H9 (cell line): ENCODE data around the gene C2orf68. TPM values are rescaled to one million over a fixed set of nuclear protein-coding genes. Genes with fewer than 3 reads are reported as not detected.

Experiments used
- DNase-seq: peaks from one replicate; pipeline ENCODE4 v3.0.0-alpha.2; 2017
- H2AFZ ChIP-seq: one replicate; pipeline ENCODE4 v1.6.1; 2013; ENCODE audit warnings: mild to moderate bottlenecking, low read length, control low read depth, moderate library complexity
- H2AK5ac ChIP-seq: 2 replicates; pipeline ENCODE4 v1.6.1; 2013; ENCODE audit warnings: low read length, control low read depth, mixed read lengths; ENCODE audit not compliant: insufficient read length
- H2BK120ac ChIP-seq: one replicate; pipeline ENCODE4 v1.6.1; 2013; ENCODE audit warnings: low read depth, mild to moderate bottlenecking, low read length, control low read depth, inconsistent platforms; ENCODE audit not compliant: poor library complexity, severe bottlenecking
- H2BK12ac ChIP-seq: 2 replicates; pipeline ENCODE4 v1.6.1; 2013; ENCODE audit warnings: low read length, control low read depth, mixed read lengths, low read depth; ENCODE audit not compliant: insufficient read length
- H2BK15ac ChIP-seq: 2 replicates; pipeline ENCODE4 v1.6.1; 2013; ENCODE audit warnings: low read depth, low read length, control low read depth
- H2BK20ac ChIP-seq: one replicate; pipeline ENCODE4 v1.6.1; 2013; ENCODE audit warnings: low read depth, mild to moderate bottlenecking, low read length, control low read depth, inconsistent platforms; ENCODE audit not compliant: poor library complexity, severe bottlenecking
- H2BK5ac ChIP-seq: 2 replicates; pipeline ENCODE4 v1.6.1; 2013; ENCODE audit warnings: low read length, control low read depth, mixed read lengths; ENCODE audit not compliant: insufficient read length
- H3K14ac ChIP-seq: 2 replicates; pipeline ENCODE4 v1.6.1; 2013; ENCODE audit warnings: low read length, control low read depth; ENCODE audit not compliant: insufficient read depth
- H3K18ac ChIP-seq: 2 replicates; pipeline ENCODE4 v1.6.1; 2013; ENCODE audit warnings: low read depth, mild to moderate bottlenecking, mixed read lengths, low read length, control low read depth; ENCODE audit not compliant: insufficient read length
- H3K23ac ChIP-seq: 2 replicates; pipeline ENCODE4 v1.6.1; 2013; ENCODE audit warnings: low read length, control low read depth, mixed read lengths, low read depth; ENCODE audit not compliant: insufficient read length
- H3K23me2 ChIP-seq: 2 replicates; pipeline ENCODE4 v1.6.1; 2013; ENCODE audit warnings: low read depth, mild to moderate bottlenecking, mixed read lengths, low read length, control low read depth; ENCODE audit not compliant: insufficient read length, poor library complexity, severe bottlenecking
- H3K27ac ChIP-seq: 2 replicates; pipeline ENCODE4 v1.5.1; 2013; ENCODE audit warnings: low read length, control low read depth, mixed read lengths, low read depth; ENCODE audit not compliant: insufficient read length
- H3K27me3 ChIP-seq: 2 replicates; pipeline ENCODE4 v1.6.1; 2013; ENCODE audit warnings: low read length, control low read depth, inconsistent platforms; ENCODE audit not compliant: insufficient read depth
- H3K4ac ChIP-seq: 2 replicates; pipeline ENCODE4 v1.6.1; 2013; ENCODE audit warnings: low read depth, mild to moderate bottlenecking, control low read depth, inconsistent platforms, low read length, moderate library complexity
- H3K4me1 ChIP-seq: 2 replicates; pipeline ENCODE4 v1.6.1; 2013; ENCODE audit warnings: low read length, control low read depth, inconsistent platforms; ENCODE audit not compliant: insufficient read depth
- H3K4me2 ChIP-seq: 2 replicates; pipeline ENCODE4 v1.6.1; 2013; ENCODE audit warnings: low read length, control low read depth, mixed read lengths; ENCODE audit not compliant: insufficient read length, insufficient read depth
- H3K56ac ChIP-seq: 2 replicates; pipeline ENCODE4 v1.6.1; 2013; ENCODE audit warnings: low read depth, mild to moderate bottlenecking, mixed read lengths, low read length, control low read depth; ENCODE audit not compliant: insufficient read length
- H3K79me1 ChIP-seq: 2 replicates; pipeline ENCODE4 v1.6.1; 2013; ENCODE audit warnings: low read depth, mild to moderate bottlenecking, moderate library complexity, low read length, control low read depth, inconsistent platforms; ENCODE audit not compliant: insufficient read depth, poor library complexity, severe bottlenecking
- H3K79me2 ChIP-seq: 2 replicates; pipeline ENCODE4 v1.6.1; 2013; ENCODE audit warnings: low read length, control low read depth, inconsistent platforms; ENCODE audit not compliant: insufficient read depth
- H3K9ac ChIP-seq: 2 replicates; pipeline ENCODE4 v1.6.1; 2013; ENCODE audit warnings: low read length, control low read depth, mixed read lengths; ENCODE audit not compliant: insufficient read length; ENCODE audit errors: extremely low read depth
- H3K9me3 ChIP-seq: one replicate; pipeline ENCODE4 v1.6.1; 2013; ENCODE audit warnings: low read depth, low read length, inconsistent platforms; ENCODE audit not compliant: control insufficient read depth
- H3T11ph ChIP-seq: one replicate; pipeline ENCODE4 v1.6.1; 2013; ENCODE audit warnings: mild to moderate bottlenecking, low read length, control low read depth, inconsistent platforms
- H4K20me1 ChIP-seq: one replicate; pipeline ENCODE4 v1.6.1; 2013; ENCODE audit not compliant: control insufficient read depth, insufficient read length, insufficient read depth
- H4K5ac ChIP-seq: 2 replicates; pipeline ENCODE4 v1.6.1; 2013; ENCODE audit warnings: low read depth, mild to moderate bottlenecking, mixed read lengths, low read length, control low read depth; ENCODE audit not compliant: insufficient read length
- H4K8ac ChIP-seq: replicated peaks from 2 replicates; pipeline ENCODE4 v1.6.1; 2013; ENCODE audit warnings: low read length, control low read depth, mixed read lengths, low read depth; ENCODE audit not compliant: insufficient read length
- H4K91ac ChIP-seq: 2 replicates; pipeline ENCODE4 v1.6.1; 2013; ENCODE audit warnings: low read depth, mild to moderate bottlenecking, moderate library complexity, mixed read lengths, low read length, control low read depth; ENCODE audit not compliant: insufficient read length
- H3K27ac Mint-ChIP-seq, 3 experiments: 2 replicates in 2 of 3; 3 replicates in 1 of 3; pipeline ENCODE4 v1.8.0; 2020 to 2021; ENCODE audit warnings: mixed read lengths in 3 of 3, mild to moderate bottlenecking in 1 of 3, moderate library complexity in 1 of 3
- H3K27me3 Mint-ChIP-seq: 2 replicates; pipeline ENCODE4 v1.8.0; 2021; ENCODE audit warnings: low read depth, mild to moderate bottlenecking, moderate library complexity, mixed read lengths
- H3K36me3 Mint-ChIP-seq, 3 experiments: 2 replicates in 2 of 3; 3 replicates in 1 of 3; pipeline ENCODE4 v1.8.0; 2020 to 2021; ENCODE audit warnings: low read depth in 3 of 3, mixed read lengths in 3 of 3; ENCODE audit not compliant: insufficient read depth in 1 of 3
- H3K4me1 Mint-ChIP-seq, 2 experiments: 2 replicates each; pipeline ENCODE4 v1.8.0; 2020; ENCODE audit warnings: mixed read lengths in 2 of 2
- H3K4me3 Mint-ChIP-seq, 2 experiments: 2 replicates in 1 of 2; 3 replicates in 1 of 2; pipeline ENCODE4 v1.8.0; 2020 to 2021; ENCODE audit warnings: mild to moderate bottlenecking in 2 of 2, mixed read lengths in 2 of 2, moderate library complexity in 1 of 2
- H3K9me3 Mint-ChIP-seq, 2 experiments: 2 replicates in 1 of 2; 3 replicates in 1 of 2; pipeline ENCODE4 v1.8.0; 2020; ENCODE audit warnings: mild to moderate bottlenecking in 2 of 2, mixed read lengths in 2 of 2, moderate library complexity in 1 of 2
- WGBS: extraction: QIAGEN DNeasy Blood & Tissue Kit; methylation state at CpG from one replicate; pipeline ENCODE4 v1.1.7; 2013; ENCODE audit warnings: missing lambda C conversion rate, low lambda C conversion rate, mixed read lengths; ENCODE audit not compliant: insufficient read length; ENCODE audit errors: extremely low coverage; 5-methylcytosine and 5-hydroxymethylcytosine counted together
- total RNA-seq: library from RNA; stranded (reverse); gene quantifications from 2 replicates; pipeline ENCODE4 v1.2.1, GENCODE V29; 2021
- TF ChIP-seq, protein P1 (sequence below): fragments of 200-600 bp; sonication (generic); conservative IDR thresholded peaks from 3 replicates; pipeline ENCODE4 v1.8.0; 2021; ENCODE audit warnings: antibody characterized with exemption, mild to moderate bottlenecking

The C2orf68 gene
- total RNA-seq, 1 experiment from 2014 or later, result 39.6 TPM

DNA sequence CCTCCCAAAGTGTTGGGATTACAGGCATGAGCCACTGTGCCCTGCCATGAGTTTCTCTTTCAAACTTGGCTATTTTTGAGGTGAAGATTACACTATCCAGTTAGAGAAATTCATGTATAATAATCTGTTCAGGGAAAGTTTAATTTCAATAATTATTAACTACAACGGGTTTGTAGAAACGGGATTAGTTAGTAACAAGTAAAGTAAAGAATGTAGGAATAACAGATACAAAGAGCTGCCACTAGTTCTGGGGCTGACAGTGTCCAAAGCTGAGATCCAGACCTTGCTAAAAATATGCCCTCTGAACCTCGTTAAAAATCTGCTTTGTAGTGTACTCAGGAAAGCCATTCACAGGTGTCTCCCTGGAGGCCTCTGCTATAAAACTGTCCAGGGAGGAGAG lies 39.2 kb upstream of the C2orf68 start:
- no peak overlapping the region for H4K8ac ChIP-seq
- no peak overlapping the region for H2AFZ ChIP-seq
- no peaks in the 10 kb centered on the region for H4K20me1 ChIP-seq
- H3K27me3 Mint-ChIP-seq, result no peaks in the 10 kb centered on the region; the same call in 1 of the 2 replicates
- H3K27ac Mint-ChIP-seq, result no peak overlapping the region; a peak in 1 of 7 replicates
- H2BK5ac ChIP-seq, result no peak overlapping the region
- no peak overlapping the region for H3K14ac ChIP-seq
- H3T11ph ChIP-seq, result no peak overlapping the region
- H2BK12ac ChIP-seq, result no peak overlapping the region
- no peak overlapping the region for H4K91ac ChIP-seq
- no peak overlapping the region for H2BK15ac ChIP-seq
- no peaks in the 10 kb centered on the region for H3K79me1 ChIP-seq
- H3K4me2 ChIP-seq, result no peak overlapping the region
- WGBS, result no CpG with 5 or more reads among the region's 3 CpGs
- no peak overlapping the region for H3K23ac ChIP-seq
- H3K79me2 ChIP-seq, result no peaks in the 10 kb centered on the region
- no peak overlapping the region for H3K4me3 Mint-ChIP-seq
- H3K56ac ChIP-seq, result no peak overlapping the region
- no peaks in the 10 kb centered on the region for H3K9me3 Mint-ChIP-seq
- DNase-seq, result no peak
- H3K18ac ChIP-seq, result no peak overlapping the region
- no peaks in the 10 kb centered on the region for H3K9me3 ChIP-seq
- no peak overlapping the region for H3K27ac ChIP-seq
- no peak overlapping the region for H2BK120ac ChIP-seq
- H3K9ac ChIP-seq, result no peak overlapping the region
- H4K5ac ChIP-seq, result no peak overlapping the region
- H3K4ac ChIP-seq, result no peak overlapping the region
- peaks cover 4% of the 10 kb centered on the region in 2 experiments; a peak in 2 of 4 replicates for H3K4me1 Mint-ChIP-seq
- no peak overlapping the region for H2BK20ac ChIP-seq
- H3K4me1 ChIP-seq, result no peaks in the 10 kb centered on the region
- no peak overlapping the region for H2AK5ac ChIP-seq
- no peaks in the 10 kb centered on the region for H3K27me3 ChIP-seq
- H3K23me2 ChIP-seq, result no peaks in the 10 kb centered on the region
- TF ChIP-seq, protein P1, sequence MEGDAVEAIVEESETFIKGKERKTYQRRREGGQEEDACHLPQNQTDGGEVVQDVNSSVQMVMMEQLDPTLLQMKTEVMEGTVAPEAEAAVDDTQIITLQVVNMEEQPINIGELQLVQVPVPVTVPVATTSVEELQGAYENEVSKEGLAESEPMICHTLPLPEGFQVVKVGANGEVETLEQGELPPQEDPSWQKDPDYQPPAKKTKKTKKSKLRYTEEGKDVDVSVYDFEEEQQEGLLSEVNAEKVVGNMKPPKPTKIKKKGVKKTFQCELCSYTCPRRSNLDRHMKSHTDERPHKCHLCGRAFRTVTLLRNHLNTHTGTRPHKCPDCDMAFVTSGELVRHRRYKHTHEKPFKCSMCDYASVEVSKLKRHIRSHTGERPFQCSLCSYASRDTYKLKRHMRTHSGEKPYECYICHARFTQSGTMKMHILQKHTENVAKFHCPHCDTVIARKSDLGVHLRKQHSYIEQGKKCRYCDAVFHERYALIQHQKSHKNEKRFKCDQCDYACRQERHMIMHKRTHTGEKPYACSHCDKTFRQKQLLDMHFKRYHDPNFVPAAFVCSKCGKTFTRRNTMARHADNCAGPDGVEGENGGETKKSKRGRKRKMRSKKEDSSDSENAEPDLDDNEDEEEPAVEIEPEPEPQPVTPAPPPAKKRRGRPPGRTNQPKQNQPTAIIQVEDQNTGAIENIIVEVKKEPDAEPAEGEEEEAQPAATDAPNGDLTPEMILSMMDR, result no peak
- peaks cover 37 to 76% (median 65%) of the 10 kb centered on the region in 3 experiments; a peak in 6 of 7 replicates for H3K36me3 Mint-ChIP-seq
